Liver (tissue), 4 donors: Measurements from ENCODE around the gene HS1BP3. TPM values are rescaled to one million over a fixed set of nuclear protein-coding genes. Genes with fewer than 3 reads are reported as not detected.

Source experiments
- polyA plus RNA-seq, 2 donors: library from polyadenylated mRNA; stranded (reverse) in 1 of 2; unstranded in 1 of 2; fragments of 200-250 nt in 1 of 2; fragments of >200 nt in 1 of 2; fragmentation: Nextera tagmentation in 1 of 2; extraction: Ambion mirVana in 1 of 2; gene quantifications; one replicate each; pipeline versions ENCODE4 v1.2.1 to v1.2.3, GENCODE V29; 2013 to 2015
- total RNA-seq, 2 donors: library from RNA; depleted of rRNA; stranded (reverse); fragments of >200 nt; gene quantifications; one replicate each; pipeline ENCODE4 v1.2.3, GENCODE V29; 2014
- donor health status: healthy.
- donor health status: healthy.
- donor health status: healthy.

HS1BP3 gene
- total and polyA plus RNA-seq, 4 donors, result 7.7 to 15.4 (median 10.9) TPM

Other genes with a start within 250 kb of the HS1BP3 start
- gene RHOB, start 204.0 kb downstream of the HS1BP3 start, total RNA-seq, result 100 to 1,000 TPM in 1 of 2 donors, 10 to 100 TPM in 1; 82.6 to 634 TPM
- gene RHOB, start 204.0 kb downstream of the HS1BP3 start, polyA plus RNA-seq, result 100 to 1,000 TPM; 114 to 207 TPM
- 1 to 10 TPM; 5.0 to 7.2 TPM for gene GDF7, start 16.0 kb upstream of the HS1BP3 start, total RNA-seq
- 1 to 10 TPM in 1 of 2 donors, under 1 TPM in 1; 0.89 to 1.6 TPM for gene GDF7, start 16.0 kb upstream of the HS1BP3 start, polyA plus RNA-seq
- 10 to 100 TPM; 10.4 to 17.7 TPM for gene LDAH, start 172.0 kb upstream of the HS1BP3 start, total RNA-seq
- gene LDAH, start 172.0 kb upstream of the HS1BP3 start, polyA plus RNA-seq, result 1 to 10 TPM; 5.8 to 9.0 TPM